HG03139 (cell line): ENCODE results near the gene MPHOSPH8.
A peak's percentile ranks its signal among the peaks of the same experiment; 100 is the strongest.

Experiments used
- ATAC-seq: cut with Tn5 transposase; IDR thresholded peaks from one replicate; pipeline ENCODE4 v1.9.1; 2021; ENCODE audit not compliant: unreplicated experiment

Gene MPHOSPH8, protein sequence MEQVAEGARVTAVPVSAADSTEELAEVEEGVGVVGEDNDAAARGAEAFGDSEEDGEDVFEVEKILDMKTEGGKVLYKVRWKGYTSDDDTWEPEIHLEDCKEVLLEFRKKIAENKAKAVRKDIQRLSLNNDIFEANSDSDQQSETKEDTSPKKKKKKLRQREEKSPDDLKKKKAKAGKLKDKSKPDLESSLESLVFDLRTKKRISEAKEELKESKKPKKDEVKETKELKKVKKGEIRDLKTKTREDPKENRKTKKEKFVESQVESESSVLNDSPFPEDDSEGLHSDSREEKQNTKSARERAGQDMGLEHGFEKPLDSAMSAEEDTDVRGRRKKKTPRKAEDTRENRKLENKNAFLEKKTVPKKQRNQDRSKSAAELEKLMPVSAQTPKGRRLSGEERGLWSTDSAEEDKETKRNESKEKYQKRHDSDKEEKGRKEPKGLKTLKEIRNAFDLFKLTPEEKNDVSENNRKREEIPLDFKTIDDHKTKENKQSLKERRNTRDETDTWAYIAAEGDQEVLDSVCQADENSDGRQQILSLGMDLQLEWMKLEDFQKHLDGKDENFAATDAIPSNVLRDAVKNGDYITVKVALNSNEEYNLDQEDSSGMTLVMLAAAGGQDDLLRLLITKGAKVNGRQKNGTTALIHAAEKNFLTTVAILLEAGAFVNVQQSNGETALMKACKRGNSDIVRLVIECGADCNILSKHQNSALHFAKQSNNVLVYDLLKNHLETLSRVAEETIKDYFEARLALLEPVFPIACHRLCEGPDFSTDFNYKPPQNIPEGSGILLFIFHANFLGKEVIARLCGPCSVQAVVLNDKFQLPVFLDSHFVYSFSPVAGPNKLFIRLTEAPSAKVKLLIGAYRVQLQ

DNA sequence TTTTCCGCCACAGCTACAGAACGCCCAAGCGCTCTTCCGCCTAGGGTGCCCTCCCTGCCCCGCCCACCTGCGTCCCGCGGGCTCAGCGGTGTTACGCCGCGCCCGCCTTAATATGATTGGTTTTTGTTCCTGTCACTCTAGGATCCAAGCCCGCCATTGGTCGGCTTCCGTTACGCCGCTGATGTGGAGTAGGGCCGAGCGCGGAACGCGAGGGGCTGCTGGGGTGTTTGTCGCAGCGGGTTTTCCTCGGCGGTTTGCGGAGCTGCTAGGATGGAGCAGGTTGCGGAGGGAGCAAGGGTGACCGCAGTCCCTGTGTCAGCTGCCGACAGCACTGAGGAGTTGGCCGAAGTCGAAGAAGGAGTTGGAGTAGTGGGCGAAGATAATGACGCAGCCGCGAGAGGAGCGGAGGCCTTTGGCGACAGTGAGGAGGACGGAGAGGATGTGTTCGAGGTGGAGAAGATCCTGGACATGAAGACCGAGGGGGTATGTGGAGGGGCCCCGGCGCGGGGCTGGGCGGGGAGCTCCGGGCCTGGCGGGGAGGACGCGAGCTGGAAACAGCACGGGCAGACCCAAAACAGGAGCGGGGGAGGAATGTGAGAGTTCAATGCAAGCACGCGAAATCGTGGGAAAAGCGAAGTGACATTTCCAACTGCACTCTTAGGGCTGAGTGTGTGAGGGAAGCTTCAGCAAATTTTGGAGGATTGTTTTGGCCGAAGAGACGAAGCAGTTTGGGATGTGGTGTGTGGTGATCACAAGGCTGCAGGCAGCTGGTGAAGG is at the start of gene MPHOSPH8:
Gene MPHOSPH8, plus strand, starts transcription at position 181 of the 777 bp plus-strand sequence. Its CDS starts 90 bp downstream, at position 271.
- peak; percentile 96 for ATAC-seq

DNA sequence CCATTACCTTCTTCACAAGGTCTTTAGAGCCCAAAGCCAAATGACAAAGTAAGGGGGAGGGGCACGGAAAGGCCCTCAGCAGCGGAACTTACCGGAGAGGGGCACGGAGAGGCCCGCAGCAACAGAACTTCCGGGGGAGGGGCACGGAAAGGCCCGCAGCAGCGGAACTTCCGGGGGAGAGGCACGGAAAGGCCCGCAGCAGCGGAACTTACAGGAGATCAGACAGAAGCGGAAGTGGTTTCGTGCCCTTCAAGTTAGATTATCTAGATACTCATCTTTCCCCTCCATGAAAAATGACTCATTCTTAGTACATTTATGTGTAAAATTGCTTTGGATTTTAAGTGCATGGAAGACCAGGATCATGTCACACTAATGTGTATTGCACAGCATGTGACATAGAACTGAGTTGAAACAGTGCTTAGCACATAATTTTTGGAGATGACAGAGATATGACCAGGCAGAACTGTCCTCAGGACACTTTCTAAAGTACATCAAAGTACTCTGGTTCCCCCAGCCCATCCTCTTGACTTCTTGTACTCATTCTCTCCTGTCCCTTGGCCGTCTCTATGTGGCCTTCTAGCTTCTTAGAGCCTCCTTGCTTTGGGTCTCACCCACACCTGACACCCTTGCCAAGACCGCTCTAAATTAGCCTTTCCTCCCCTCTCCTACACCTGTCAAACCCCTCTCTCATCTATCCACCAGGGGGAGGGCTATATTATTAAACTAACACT is 46.4 kb upstream of the MPHOSPH8 start:
- peak; percentile 75 for ATAC-seq

DNA sequence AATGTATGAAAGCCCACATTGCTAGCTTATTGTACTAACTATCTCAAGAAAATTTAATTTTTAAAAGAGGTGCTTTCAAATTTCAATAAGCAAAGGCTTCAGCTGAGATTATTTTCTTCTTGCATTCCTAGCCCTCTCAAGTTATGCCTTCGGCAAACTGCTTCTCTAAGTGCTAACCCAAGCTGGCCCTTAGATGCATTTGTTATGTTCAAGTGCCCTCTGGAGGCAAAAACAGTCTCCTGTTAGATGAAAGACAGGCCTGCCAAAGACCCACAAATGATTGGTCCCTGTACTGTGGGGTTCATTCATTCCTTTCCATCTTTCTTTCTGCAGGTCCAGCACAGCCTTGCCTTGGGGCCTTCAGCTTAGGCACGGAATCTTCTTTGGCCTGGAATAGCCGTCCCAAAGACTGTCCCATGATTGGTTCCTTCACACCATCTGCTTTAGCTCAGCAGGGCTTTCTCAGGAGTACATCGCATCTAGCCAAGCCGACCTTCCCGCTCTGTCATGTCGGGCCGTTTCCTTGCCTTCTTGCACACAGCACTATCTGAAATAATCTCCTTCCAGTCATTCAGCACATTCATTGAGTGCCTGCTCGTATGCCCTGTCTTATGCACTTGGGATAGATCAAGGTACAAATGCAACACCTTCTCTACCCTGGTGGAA is 45.7 kb upstream of the MPHOSPH8 start:
- ATAC-seq, result peak; percentile 49

DNA sequence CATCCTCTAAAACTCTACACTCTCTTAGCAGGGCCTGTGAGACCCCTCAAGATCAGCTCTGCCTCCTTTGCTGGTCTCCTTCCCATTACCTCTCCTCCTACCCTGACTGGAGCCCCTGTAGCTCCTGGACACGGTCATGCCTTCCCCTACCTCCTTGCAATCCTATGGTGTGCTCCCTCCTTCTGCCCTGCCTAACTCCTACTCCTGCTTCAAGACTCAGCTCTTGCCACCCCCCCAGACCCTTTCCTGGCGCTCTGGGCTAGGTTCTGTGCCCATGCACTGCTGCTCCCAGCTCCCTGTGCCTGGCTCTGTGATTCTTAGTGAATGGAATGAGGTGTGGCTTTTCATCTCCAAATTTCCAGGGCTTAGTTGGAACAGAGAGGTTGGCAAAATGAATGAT is 44.1 kb upstream of the MPHOSPH8 start:
- no peak for ATAC-seq

DNA sequence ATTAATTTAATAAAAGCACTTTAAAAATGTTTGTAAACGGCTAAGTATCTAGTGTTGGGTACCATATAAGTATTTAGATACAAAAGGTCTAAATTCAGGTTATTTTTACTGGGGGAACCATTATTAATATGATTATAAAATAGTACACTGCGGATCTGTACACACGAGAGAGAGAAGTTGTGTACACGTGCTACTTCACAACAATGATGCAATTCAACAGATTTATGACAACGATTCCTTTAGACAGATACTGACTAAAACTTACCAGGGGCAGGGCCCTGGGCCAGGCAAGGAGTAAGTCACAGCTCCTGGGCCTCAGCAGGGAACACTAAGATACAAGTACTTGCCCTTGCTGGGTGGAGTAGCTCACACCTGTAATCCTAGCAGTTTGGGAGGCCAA is 43.0 kb upstream of the MPHOSPH8 start:
- ATAC-seq, result no peak

DNA sequence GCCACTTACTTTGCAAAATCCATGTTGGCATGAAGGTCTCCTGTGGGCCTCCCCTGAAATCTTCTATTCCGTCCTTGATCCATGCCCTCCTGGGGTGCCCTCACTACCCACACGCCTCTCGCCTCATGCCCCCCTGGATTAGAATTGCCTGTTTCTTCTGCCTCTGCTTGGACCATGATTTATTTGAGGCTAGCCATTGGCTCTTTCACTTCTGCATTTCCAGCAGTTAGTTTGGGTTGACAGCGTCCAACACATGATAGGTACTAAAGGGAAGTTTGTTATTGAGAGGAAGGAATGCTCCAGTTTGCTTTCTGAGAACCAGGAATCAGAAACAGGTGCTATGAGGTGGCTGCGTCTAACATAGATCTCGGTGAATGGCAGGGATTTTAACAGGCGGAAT is 41.6 kb upstream of the MPHOSPH8 start:
- no peak for ATAC-seq

DNA sequence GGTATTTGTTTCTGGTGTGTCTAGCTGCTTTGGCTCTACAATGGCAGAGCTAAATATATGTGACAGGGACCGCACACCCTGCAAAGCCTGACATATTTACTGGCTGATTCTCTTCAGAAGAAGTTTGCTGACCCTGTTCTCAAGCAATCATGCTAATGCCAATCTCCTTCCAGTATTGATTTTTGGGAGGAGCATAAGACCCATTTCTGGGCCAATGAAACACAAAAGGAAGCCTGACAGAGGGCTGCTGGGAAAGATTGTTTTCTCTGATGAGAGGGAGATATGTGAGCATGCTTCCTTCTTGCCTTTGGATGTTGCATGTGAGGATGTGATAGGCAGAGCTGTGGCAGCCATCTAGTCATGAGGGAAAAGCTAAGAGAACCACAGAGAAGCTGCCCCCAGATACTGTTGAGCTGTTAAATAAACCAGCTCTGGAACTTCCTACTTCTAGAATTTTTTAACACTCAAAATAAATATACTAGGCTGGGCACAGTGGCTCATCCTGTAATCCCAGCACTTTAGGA is 40.7 kb upstream of the MPHOSPH8 start:
- ATAC-seq, result no peak

DNA sequence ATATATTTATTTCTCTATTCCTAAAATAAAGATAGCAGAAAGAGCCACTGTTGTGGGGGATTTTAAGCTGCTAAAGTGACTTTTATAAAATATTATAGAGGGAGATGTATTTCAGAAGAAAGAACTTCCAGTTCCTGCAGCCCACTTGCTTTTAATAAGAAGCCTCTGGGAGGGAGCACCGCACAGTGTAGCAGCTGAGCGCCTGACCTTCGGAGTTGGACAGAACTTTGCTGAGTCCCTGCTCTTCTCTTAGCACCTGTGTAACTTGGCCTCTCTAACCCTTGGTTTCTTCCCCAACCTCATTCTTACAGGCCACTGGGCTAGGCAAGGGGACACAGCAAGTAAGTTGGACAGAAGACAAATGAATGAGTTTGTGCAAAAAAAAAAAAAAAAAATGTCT is 37.4 kb upstream of the MPHOSPH8 start:
- no peak for ATAC-seq

DNA sequence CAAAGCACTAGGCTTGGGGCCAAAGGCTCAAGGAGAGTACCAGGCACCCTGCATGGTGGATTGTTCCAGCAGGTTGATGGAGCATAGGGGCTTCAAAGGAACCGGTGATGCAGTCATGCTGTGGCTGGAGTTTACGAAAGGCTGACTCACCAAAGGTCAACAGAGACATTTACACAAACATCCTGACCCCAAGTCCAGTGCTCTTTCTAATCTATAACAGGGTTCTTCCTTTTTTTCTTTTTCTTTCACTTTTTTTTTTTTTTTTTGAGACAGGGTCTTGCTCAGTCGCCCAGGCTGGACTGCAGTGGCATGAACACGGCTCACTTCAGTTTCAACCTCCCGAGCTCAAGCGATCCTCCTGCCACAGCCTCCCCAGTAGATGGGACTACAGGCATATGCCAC is 36.5 kb upstream of the MPHOSPH8 start:
- ATAC-seq, result no peak

DNA sequence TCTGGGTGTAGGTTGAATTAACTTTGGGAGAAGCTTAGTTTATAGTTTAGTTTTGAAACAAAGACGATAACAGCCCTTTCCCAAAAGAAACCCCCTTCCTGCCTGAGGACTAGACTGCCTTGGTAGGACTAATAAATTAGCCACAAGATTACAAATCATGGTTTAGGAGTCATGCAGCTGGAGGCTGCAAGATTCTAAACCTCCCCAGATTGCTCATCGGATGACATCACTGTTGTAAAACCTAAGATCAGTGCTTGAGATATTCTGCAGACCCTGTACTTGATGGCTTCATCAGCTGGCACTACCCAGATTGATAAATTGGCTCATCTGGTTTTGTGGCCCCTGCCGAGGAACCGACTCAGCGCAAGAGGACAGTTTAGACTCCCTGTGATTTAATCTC is 35.9 kb upstream of the MPHOSPH8 start:
- ATAC-seq, result no peak

DNA sequence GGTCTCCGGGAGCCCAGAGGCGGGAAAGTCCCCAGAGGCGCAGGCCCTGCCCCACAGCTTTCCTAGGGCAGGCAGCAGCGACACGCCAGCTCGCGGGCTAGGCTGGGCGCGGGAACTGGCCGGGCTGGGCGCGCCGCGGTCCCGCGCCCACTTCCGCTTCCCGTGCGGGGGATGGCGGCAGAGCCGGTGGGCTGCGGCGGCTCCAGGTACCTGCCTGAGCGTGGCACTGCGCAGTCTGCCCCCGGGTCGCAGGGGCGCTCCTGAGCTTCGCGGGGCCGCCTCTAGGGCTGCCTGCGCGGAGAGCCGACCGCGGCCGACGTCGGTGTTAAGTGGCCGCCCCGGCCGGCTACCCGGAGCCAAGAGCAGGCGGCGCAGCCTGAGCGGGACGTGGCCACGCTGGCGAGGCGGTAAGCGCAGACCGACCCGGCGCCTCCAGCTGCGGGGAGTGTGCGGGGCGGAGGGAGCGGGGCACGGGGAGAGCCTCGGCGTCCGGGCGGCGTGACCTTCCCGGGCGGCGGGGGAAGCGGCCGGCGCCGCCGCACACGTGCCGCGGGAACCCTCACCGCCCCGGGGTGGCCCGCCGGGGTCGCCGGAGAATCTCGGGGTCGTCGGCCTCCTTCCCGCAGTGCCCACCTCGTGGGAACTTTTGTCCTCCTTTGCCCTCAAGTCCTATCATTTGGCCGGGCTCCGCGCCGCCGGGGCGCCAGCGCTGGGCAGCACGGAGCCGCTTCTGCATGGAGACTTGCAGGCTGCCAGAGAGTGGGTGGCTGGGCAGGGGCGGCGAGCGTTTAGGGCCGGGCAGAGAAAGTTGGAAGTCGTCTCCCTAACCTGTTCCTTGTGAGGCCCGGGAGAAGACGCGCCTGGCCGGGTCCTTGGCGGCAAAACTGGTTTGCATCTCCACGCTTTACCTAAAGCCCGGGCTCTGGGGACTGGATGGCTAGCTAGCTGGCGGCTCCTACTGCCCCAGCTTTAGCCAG is 31.4 kb upstream of the MPHOSPH8 start:
- ATAC-seq, result peak; percentile 83

DNA sequence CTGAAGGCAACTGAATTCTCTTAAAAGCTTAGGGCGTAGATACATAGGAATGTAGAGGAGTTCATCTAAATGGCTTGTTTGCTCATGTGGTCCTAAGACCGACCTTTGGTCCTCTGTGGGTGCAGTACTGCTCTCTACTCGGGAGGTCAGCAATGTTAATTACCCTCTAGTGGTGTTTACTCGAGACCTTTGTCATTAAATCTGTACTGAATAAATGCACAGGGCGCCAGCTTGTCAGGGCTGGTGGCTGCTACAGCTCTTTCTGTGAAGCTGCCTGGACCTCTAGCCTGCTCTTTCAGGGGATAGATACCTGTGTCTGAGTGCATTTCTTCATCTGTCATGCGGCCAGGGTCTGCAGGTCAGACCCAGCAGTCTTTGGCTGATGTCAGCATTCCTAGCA is 29.2 kb upstream of the MPHOSPH8 start:
- ATAC-seq, result no peak

DNA sequence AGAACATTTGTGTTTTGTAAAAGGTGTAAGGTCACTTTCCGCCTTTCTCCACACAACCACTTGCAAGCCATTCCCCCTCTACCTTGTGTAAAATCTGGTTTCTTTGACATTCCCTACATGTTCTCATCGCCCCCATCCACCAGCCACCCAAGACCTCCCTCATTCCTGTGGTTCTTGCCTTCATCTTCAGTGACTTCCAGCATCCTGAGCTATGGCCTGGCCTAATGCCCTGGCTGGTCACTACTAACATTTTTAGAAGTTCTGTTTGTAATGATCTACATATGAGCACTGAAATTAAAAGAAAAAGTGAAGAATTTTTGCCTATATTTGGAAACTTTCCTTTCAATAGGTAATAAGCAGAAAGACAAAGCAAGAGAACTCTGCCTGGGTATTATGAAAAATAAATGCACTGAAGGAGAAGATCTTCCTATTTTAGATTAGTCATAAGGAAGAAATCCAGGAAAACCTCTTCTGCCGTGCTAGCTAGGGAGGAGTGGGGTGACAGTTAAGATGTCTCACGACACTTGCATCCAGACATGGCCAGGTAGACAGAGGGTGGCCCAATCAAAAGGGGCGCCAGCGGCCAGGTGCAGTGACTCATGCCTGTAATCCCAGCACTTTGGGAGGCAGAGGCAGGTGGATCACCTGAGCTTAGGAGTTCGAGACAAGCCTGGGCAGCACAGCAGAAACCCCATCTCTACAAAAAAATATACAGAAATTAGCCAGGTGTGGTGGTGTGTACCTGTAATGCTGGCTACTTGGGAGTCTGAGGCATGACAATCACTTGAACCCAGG is 28.1 kb upstream of the MPHOSPH8 start:
- ATAC-seq, result no peak

DNA sequence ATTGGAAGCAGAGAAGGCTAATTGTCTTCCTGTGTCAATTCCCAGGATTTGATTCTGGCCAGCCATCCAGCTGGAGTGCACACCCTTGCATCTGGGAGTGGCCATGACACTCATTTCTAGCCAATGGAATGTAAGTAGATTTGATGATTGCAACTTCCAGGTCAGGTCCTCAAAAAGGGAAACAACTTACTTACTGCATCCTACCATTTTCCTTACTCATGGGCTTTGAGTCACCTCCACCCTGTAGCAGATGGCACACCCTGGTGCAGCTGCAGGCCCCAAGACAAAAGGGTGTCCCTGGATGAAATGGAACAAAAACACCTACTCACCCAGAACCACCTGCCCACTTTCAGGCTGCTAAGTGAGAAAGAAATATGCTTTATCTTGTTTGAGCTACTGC is 27.3 kb upstream of the MPHOSPH8 start:
- ATAC-seq, result no peak

DNA sequence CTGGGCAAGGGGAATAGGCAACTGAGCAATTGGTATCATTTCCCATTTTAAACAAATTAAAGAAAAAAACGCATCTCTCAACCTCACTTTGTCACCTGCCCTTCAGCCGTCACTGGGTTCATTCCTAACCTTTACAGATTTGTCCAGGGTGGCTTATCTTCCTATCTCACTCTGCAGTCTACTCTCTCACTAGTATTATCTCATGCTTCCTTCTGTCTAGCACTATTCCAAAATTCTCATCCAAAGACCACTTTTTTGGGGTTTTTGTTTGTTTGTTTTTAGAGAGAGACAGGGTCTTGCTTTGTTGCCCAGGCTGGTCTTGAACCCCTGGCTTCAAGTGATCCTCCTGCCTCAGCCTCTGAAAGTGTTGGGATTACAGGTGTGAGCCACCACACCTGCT is 26.7 kb upstream of the MPHOSPH8 start:
- no peak for ATAC-seq

DNA sequence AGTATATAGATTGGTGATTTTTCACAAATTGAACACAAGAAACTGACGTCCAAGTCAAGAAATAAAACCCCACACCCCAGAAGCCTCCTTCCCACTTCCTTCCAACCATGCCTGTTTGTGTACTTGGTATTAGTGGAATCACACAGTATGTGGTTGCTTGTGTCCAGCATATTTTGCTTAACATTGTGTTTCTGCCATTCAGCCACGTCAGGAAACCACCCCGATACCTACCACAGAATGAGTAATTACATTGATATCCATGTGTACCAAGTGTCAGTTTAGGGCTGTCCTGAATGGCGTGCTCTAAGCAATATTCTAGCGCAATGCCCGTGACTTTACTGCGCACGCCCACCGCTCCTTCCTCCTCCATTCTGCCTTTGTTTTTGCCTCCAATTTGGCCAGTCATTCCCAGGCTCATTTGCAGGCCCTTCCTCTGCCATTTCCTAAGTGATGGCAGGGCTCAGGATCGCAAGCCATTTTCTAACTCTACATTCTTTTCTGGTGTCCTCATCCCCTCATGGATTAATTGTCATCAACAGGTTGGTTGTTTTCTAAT is 25.9 kb upstream of the MPHOSPH8 start:
- no peak for ATAC-seq

DNA sequence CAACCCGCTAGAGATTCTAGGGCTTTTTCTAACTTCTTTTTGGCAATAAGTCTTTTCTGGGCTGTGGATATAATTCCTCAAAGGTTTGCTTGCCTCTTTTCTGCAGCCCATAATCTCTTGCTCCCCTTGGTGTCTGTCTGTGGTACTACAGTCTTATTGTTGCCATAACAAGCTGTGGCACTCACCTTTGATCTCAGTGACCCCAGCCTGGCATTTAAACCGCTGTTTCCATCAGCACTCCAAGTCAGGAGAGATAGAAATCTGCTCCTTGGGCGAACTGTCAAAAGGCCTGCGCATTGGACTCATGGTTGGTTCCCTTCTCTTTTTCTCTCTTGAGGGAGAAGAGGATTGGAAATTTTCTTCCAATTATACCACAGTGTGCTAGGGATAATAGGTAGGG is 14.5 kb upstream of the MPHOSPH8 start:
- no peak for ATAC-seq

DNA sequence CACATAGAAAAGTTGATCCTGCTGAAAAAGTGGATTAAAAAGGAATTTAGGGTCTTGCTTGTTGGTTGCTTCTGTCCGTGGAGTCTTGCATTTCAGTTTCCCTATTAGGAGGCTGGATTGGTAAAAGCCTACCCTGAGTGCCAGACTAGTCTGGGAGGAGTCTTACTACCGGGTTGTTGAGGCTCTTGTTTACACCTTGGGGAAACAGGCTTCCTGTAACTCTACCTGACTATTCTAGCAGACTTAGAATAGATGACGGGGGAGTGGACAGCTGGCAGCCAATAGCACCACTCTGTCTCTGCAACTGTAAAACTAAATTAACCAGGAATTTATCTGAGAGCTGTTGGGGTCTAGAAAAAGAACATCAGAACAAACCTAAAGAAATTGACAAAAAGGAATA is 11.3 kb upstream of the MPHOSPH8 start:
- ATAC-seq, result no peak
